WTC11 (cell line): ENCODE measurements around the gene FERMT1. TPM values are rescaled to one million over a fixed set of nuclear protein-coding genes. Genes with fewer than 3 reads are reported as not detected.
A peak's percentile ranks its signal among the peaks of the same experiment; 100 is the strongest.

Source experiments
- ATAC-seq: fragments of 200-7000 bp; cut with Tn5 transposase; 2 replicates; pipeline ENCODE4 v1.10.0; 2021; ENCODE audit warnings: mild to moderate bottlenecking, moderate library complexity
- CTCF ChIA-PET: fragments of 300-600 bp; sonication (Branson Sonifier 250); formaldehyde crosslinking; loops from one replicate; lab custom pipeline; 2021; ENCODE audit warnings: antibody characterized with exemption; lab: Charles Lee
- POLR2A ChIA-PET: fragments of 350-600 bp; sonication (Branson Sonifier 250); formaldehyde crosslinking; loops from one replicate; lab custom pipeline; 2021; ENCODE audit warnings: antibody characterized with exemption; lab: Charles Lee
- DNase-seq: peaks from one replicate; pipeline ENCODE4 v3.0.0; 2021; ENCODE audit warnings: low spot score
- H3K27ac Mint-ChIP-seq: 2 replicates; pipeline ENCODE4 v1.8.0; 2021; ENCODE audit warnings: mixed read lengths
- H3K27me3 Mint-ChIP-seq: 2 replicates; pipeline ENCODE4 v1.8.0; 2021; ENCODE audit warnings: low read depth, mild to moderate bottlenecking, moderate library complexity, mixed read lengths
- H3K36me3 Mint-ChIP-seq: 2 replicates; pipeline ENCODE4 v1.8.0; 2021; ENCODE audit warnings: mixed read lengths
- H3K4me1 Mint-ChIP-seq: 2 replicates; pipeline ENCODE4 v1.8.0; 2022; ENCODE audit warnings: mixed read lengths
- H3K4me3 Mint-ChIP-seq: 2 replicates; pipeline ENCODE4 v1.8.0; 2021; ENCODE audit warnings: mild to moderate bottlenecking, moderate library complexity, mixed read lengths
- H3K9me3 Mint-ChIP-seq: 2 replicates; pipeline ENCODE4 v1.8.0; 2021; ENCODE audit warnings: mixed read lengths
- ARID4B ChIP-seq: sonication (generic); formaldehyde crosslinking; IDR thresholded peaks from 2 replicates; pipeline ENCODE4 v1.8.0; 2023; ENCODE audit warnings: missing genetic modification reagents, mild to moderate bottlenecking, borderline replicate concordance
- ATF1 ChIP-seq: sonication (generic); formaldehyde crosslinking; IDR thresholded peaks from 2 replicates; pipeline ENCODE4 v1.8.1; 2023; ENCODE audit warnings: mild to moderate bottlenecking, moderate library complexity, missing genetic modification reagents
- ATF3 ChIP-seq: sonication (generic); formaldehyde crosslinking; conservative IDR thresholded peaks from 2 replicates; pipeline ENCODE4 v1.8.1; 2022; ENCODE audit warnings: mild to moderate bottlenecking, missing genetic modification reagents
- CREB1 ChIP-seq: sonication (generic); formaldehyde crosslinking; IDR thresholded peaks from 2 replicates; pipeline ENCODE4 v1.8.0; 2023; ENCODE audit warnings: mild to moderate bottlenecking, missing genetic modification reagents
- E2F1 ChIP-seq: sonication (generic); formaldehyde crosslinking; IDR thresholded peaks from 2 replicates; pipeline ENCODE4 v1.8.0; 2022; ENCODE audit warnings: mild to moderate bottlenecking, missing genetic modification reagents
- ELF4 ChIP-seq: sonication (generic); formaldehyde crosslinking; IDR thresholded peaks from 2 replicates; pipeline ENCODE4 v1.8.1; 2022; ENCODE audit warnings: low read depth, mild to moderate bottlenecking, moderate library complexity, missing genetic modification reagents
- ERG ChIP-seq: fragments of 250-450 bp; sonication (Bioruptor Pico); IDR thresholded peaks from 2 replicates; pipeline ENCODE4 v1.8.0; 2021; ENCODE audit warnings: mild to moderate bottlenecking
- ETV6 ChIP-seq: sonication (generic); formaldehyde crosslinking; IDR thresholded peaks from 2 replicates; pipeline ENCODE4 v1.8.1; 2022; ENCODE audit warnings: mild to moderate bottlenecking, missing genetic modification reagents
- FOXP1 ChIP-seq: sonication (generic); formaldehyde crosslinking; IDR thresholded peaks from 2 replicates; pipeline ENCODE4 v1.8.0; 2022; ENCODE audit warnings: missing genetic modification reagents, mild to moderate bottlenecking, moderate library complexity, borderline replicate concordance
- GABPB1 ChIP-seq: sonication (generic); formaldehyde crosslinking; IDR thresholded peaks from 2 replicates; pipeline ENCODE4 v1.8.1; 2023; ENCODE audit warnings: mild to moderate bottlenecking, missing genetic modification reagents
- GTF2I ChIP-seq: fragments of 250-450 bp; sonication (Bioruptor Pico); conservative IDR thresholded peaks from 2 replicates; pipeline ENCODE4 v1.4.0; 2021; ENCODE audit warnings: mild to moderate bottlenecking
- IRF2 ChIP-seq: sonication (generic); formaldehyde crosslinking; IDR thresholded peaks from 2 replicates; pipeline ENCODE4 v1.8.0; 2022; ENCODE audit warnings: low read depth, missing genetic modification reagents, borderline replicate concordance
- JUN ChIP-seq: sonication (generic); formaldehyde crosslinking; IDR thresholded peaks from 2 replicates; pipeline ENCODE4 v1.8.0; 2023; ENCODE audit warnings: mild to moderate bottlenecking, missing genetic modification reagents
- MLX ChIP-seq: sonication (generic); formaldehyde crosslinking; IDR thresholded peaks from 2 replicates; pipeline ENCODE4 v1.8.1; 2023; ENCODE audit warnings: mild to moderate bottlenecking, missing genetic modification reagents, moderate library complexity
- NFE2L1 ChIP-seq: sonication (generic); formaldehyde crosslinking; IDR thresholded peaks from 2 replicates; pipeline ENCODE4 v1.8.1; 2023; ENCODE audit warnings: missing genetic modification reagents
- PRDM15 ChIP-seq: sonication (generic); formaldehyde crosslinking; IDR thresholded peaks from 2 replicates; pipeline ENCODE4 v1.8.0; 2022; ENCODE audit warnings: missing genetic modification reagents
- PREB ChIP-seq: sonication (generic); formaldehyde crosslinking; IDR thresholded peaks from 2 replicates; pipeline ENCODE4 v1.8.1; 2022; ENCODE audit warnings: mild to moderate bottlenecking, missing genetic modification reagents, moderate library complexity, borderline replicate concordance
- SP1 ChIP-seq: sonication (generic); formaldehyde crosslinking; conservative IDR thresholded peaks from 2 replicates; pipeline ENCODE4 v1.8.1; 2022; ENCODE audit warnings: missing genetic modification reagents
- ZMAT4 ChIP-seq: fragments of 250-450 bp; sonication (Bioruptor Pico); IDR thresholded peaks from 2 replicates; pipeline ENCODE4 v1.9.0; 2021; ENCODE audit warnings: mild to moderate bottlenecking
- ZNF232 ChIP-seq: sonication (generic); formaldehyde crosslinking; IDR thresholded peaks from 2 replicates; pipeline ENCODE4 v1.8.0; 2022; ENCODE audit warnings: mild to moderate bottlenecking, missing genetic modification reagents
- ZNF671 ChIP-seq: fragments of 250-450 bp; sonication (Bioruptor Pico); IDR thresholded peaks from 2 replicates; pipeline ENCODE4 v1.8.0; 2021; ENCODE audit warnings: mild to moderate bottlenecking
- total RNA-seq: library from RNA; stranded (reverse); gene quantifications from 3 replicates; pipeline ENCODE4 v1.2.3, GENCODE V29; 2021

The FERMT1 gene
- total RNA-seq, 1 experiment from 2014 or later = 23.0 TPM

GRCh38 chr20:6121504-6121903 is 1.3 kb downstream of the FERMT1 start (continued):
- TF ChIP-seq FOXP1 (CRISPR knock-in tag) (no peak), CREB1 (CRISPR knock-in tag) (no peak), GTF2I (no peak), ARID4B (no peak), ZNF232 (CRISPR knock-in tag) (no peak), MLX (CRISPR knock-in tag) (no peak)

GRCh38 chr20:6120491-6120988 is 2.3 kb downstream of the FERMT1 start:
- CTCF ChIA-PET = no interaction called here
- TF ChIP-seq E2F1 (CRISPR knock-in tag) = no peak
- TF ChIP-seq ETV6 (CRISPR knock-in tag) = no peak
- peaks cover 10% of the 10 kb centered on the region for H3K27me3 Mint-ChIP-seq
- DNase-seq (no peak), ATAC-seq (peak; percentile 17)
- H3K4me1 Mint-ChIP-seq = peaks cover 45% of the 10 kb centered on the region
- H3K36me3 Mint-ChIP-seq = peaks cover 32% of the 10 kb centered on the region
- H3K9me3 Mint-ChIP-seq = peaks cover 6% of the 10 kb centered on the region; the same call in 1 of the 2 replicates
- H3K27ac Mint-ChIP-seq = no peak overlapping the region
- peak overlapping the region; percentile 69 for H3K4me3 Mint-ChIP-seq
- POLR2A ChIA-PET = no interaction called here

- DNase-seq (no peak), ATAC-seq (no peak)
- Mint-ChIP-seq H3K36me3 (peaks cover 67% of the 10 kb centered on the region), H3K9me3 (peaks cover 35% of the 10 kb centered on the region), H3K4me1 (peaks cover 26% of the 10 kb centered on the region), H3K27ac (no peak overlapping the region), H3K27me3 (peaks cover 10% of the 10 kb centered on the region), H3K4me3 (no peak overlapping the region)
- ChIA-PET CTCF (no interaction called here), POLR2A (no interaction called here)
- TF ChIP-seq ATF3 (CRISPR knock-in tag) = no peak
- no peak for TF ChIP-seq PRDM15 (CRISPR knock-in tag)
- TF ChIP-seq ERG = no peak
- no peak for TF ChIP-seq ATF1 (CRISPR knock-in tag)
- TF ChIP-seq SP1 (CRISPR knock-in tag) = no peak
- no peak for TF ChIP-seq IRF2
- TF ChIP-seq GABPB1 (CRISPR knock-in tag) = no peak
- no peak for TF ChIP-seq ZMAT4
- TF ChIP-seq NFE2L1 = no peak
- no peak for TF ChIP-seq ETV6 (CRISPR knock-in tag)
- no peak for TF ChIP-seq ELF4 (CRISPR knock-in tag)
- TF ChIP-seq ZNF671 (CRISPR knock-in tag) = no peak
- TF ChIP-seq PREB = no peak
- TF ChIP-seq JUN (CRISPR knock-in tag) = no peak
These were observed 6.1 kb downstream of the FERMT1 start for GRCh38 chr20:6116758-6117157.
